HCT116 (cell line): ENCODE measurements around the gene IL3RA. TPM values are rescaled to one million over a fixed set of nuclear protein-coding genes. Genes with fewer than 3 reads are reported as not detected.

ENCODE experiments used
- ATAC-seq: fragments of 200-7000 bp; cut with Tn5 transposase; 2 replicates; pipeline ENCODE4 v1.9.1; 2020; ENCODE audit warnings: mild to moderate bottlenecking, moderate library complexity
- BruUV-seq: library from RNA; stranded (reverse); fragments of 400-500 nt; replicated peaks from 2 replicates; lab custom pipeline; 2021; lab: Mats Ljungman, UMichigan
- CTCF ChIA-PET: fragments of 300-600 bp; sonication (Branson Sonifier 250); formaldehyde crosslinking; loops from one replicate; lab custom pipeline; 2021; ENCODE audit warnings: antibody characterized with exemption; lab: Charles Lee
- POLR2A ChIA-PET: fragments of 300-600, 350-600 bp; sonication (Branson Sonifier 250); formaldehyde crosslinking; loops from one replicate; lab custom pipeline; 2021; ENCODE audit warnings: antibody characterized with exemption; lab: Charles Lee
- RAD21 ChIA-PET, 2 experiments: fragments of 300-600 bp; sonication (Branson Sonifier 250); formaldehyde crosslinking; loops; one replicate each; lab custom pipeline; 2023; ENCODE audit warnings: low total read pairs in 2 of 2; ENCODE audit not compliant: uncharacterized antibody in 2 of 2, unreplicated experiment in 2 of 2, low non-redundant PET in 1 of 2; lab: Charles Lee
- DNase-seq: peaks from one replicate; pipeline ENCODE4 v3.0.0-alpha.2; 2010; ENCODE audit warnings: low read depth, low spot score
- H2AFZ ChIP-seq: fragments of 200-600 bp; shearing (Covaris generic), sonication (generic); 2 replicates; pipeline ENCODE4 v1.6.1; 2017; ENCODE audit warnings: low read depth, mixed run types, mixed read lengths, antibody characterized with exemption, low read length; ENCODE audit not compliant: poor library complexity, severe bottlenecking
- H3K27ac ChIP-seq: 2 replicates; pipeline ENCODE4 v1.5.1; 2012; ENCODE audit warnings: low read depth, low read length
- H3K27me3 ChIP-seq: fragments of 200-600 bp; sonication (generic); 2 replicates; pipeline ENCODE4 v1.6.1; 2016; ENCODE audit warnings: mixed run types, low read length, mixed read lengths; ENCODE audit not compliant: insufficient read depth
- H3K36me3 ChIP-seq, 2 experiments: fragments of 200-500 bp in 1 of 2; fragments of 200-600 bp in 1 of 2; sonication (Bioruptor generic) in 1 of 2; sonication (generic) in 1 of 2; 2 replicates each; pipeline versions ENCODE4 v1.5.1 to v1.6.1; 2014 to 2016; ENCODE audit warnings: low read length in 2 of 2, inconsistent platforms in 1 of 2, mixed read lengths in 1 of 2, mixed run types in 1 of 2; ENCODE audit not compliant: insufficient read depth in 2 of 2, control insufficient read depth in 1 of 2
- H3K4me1 ChIP-seq, 2 experiments: fragments of 200-600 bp in 1 of 2; sonication (generic) in 1 of 2; 2 replicates each; pipeline versions ENCODE4 v1.5.1 to v1.6.1; 2012 to 2017; ENCODE audit warnings: low read length in 2 of 2, inconsistent platforms in 1 of 2, mild to moderate bottlenecking in 1 of 2, mixed read lengths in 1 of 2, mixed run types in 1 of 2, moderate library complexity in 1 of 2; ENCODE audit not compliant: insufficient read depth in 2 of 2, control insufficient read depth in 1 of 2
- H3K4me2 ChIP-seq: fragments of 200-600 bp; sonication (generic); 2 replicates; pipeline ENCODE4 v1.6.1; 2017; ENCODE audit warnings: mixed run types, low read length, mixed read lengths
- H3K4me3 ChIP-seq, 2 experiments: fragments of 200-600 bp in 1 of 2; sonication (generic) in 1 of 2; replicated peaks in 1 of 2; 2 replicates each; pipeline ENCODE4 v1.5.1; 2011 to 2016; ENCODE audit warnings: low read length in 2 of 2, control low read depth in 1 of 2, low read depth in 1 of 2, mild to moderate bottlenecking in 1 of 2, mixed read lengths in 1 of 2, mixed run types in 1 of 2
- H3K79me2 ChIP-seq: fragments of 200-600 bp; sonication (generic); 2 replicates; pipeline ENCODE4 v1.6.1; 2017; ENCODE audit warnings: mild to moderate bottlenecking, mixed run types, low read length, moderate library complexity, mixed read lengths; ENCODE audit not compliant: insufficient read depth
- H3K9ac ChIP-seq: fragments of 200-600 bp; sonication (generic); 2 replicates; pipeline ENCODE4 v1.6.1; 2016; ENCODE audit warnings: low read length, mixed read lengths
- H3K9me2 ChIP-seq: fragments of 200-600 bp; sonication (generic), shearing (Covaris generic); 2 replicates; pipeline ENCODE4 v1.6.1; 2017; ENCODE audit warnings: mixed run types, mild to moderate bottlenecking, moderate library complexity; ENCODE audit not compliant: insufficient read depth
- H3K9me3 ChIP-seq, 2 experiments: fragments of 200-500 bp in 1 of 2; fragments of 200-600 bp in 1 of 2; sonication (Bioruptor generic) in 1 of 2; sonication (generic) in 1 of 2; 2 replicates each; pipeline ENCODE4 v1.6.1; 2014 to 2017; ENCODE audit warnings: low read length in 2 of 2, mixed read lengths in 2 of 2, inconsistent platforms in 1 of 2, low read depth in 1 of 2, mild to moderate bottlenecking in 1 of 2, mixed run types in 1 of 2, moderate library complexity in 1 of 2; ENCODE audit not compliant: control insufficient read depth in 1 of 2, insufficient read depth in 1 of 2
- H4K20me1 ChIP-seq: fragments of 200-600 bp; sonication (generic), shearing (Covaris generic); 2 replicates; pipeline ENCODE4 v1.6.1; 2017; ENCODE audit warnings: mixed run types, mild to moderate bottlenecking, moderate library complexity; ENCODE audit not compliant: insufficient read depth
- ELF1 ChIP-seq: IDR thresholded peaks from 2 replicates; pipeline ENCODE4 v1.6.1; 2012; ENCODE audit warnings: low read depth, borderline replicate concordance
- JUND ChIP-seq: IDR thresholded peaks from 2 replicates; pipeline ENCODE4 v1.6.1; 2012
- POLR2A ChIP-seq: IDR thresholded peaks from 2 replicates; pipeline ENCODE4 v1.7.0; 2011; ENCODE audit warnings: borderline replicate concordance; ENCODE audit not compliant: insufficient read depth, insufficient read length; ENCODE audit errors: extremely low read depth
- POLR2AphosphoS5 ChIP-seq: IDR thresholded peaks from 2 replicates; pipeline ENCODE4 v1.6.1; 2011; ENCODE audit warnings: mild to moderate bottlenecking, low read depth, low read length, moderate library complexity
- intact Hi-C: fragments of 100-400 bp; cut with micrococcal nuclease; formaldehyde crosslinking; loops from 2 replicates; pipeline ENCODE4 v1.10.0; 2022
- total RNA-seq: library from RNA; stranded (reverse); gene quantifications from one replicate; pipeline ENCODE4 v1.2.1, GENCODE V29; 2021; ENCODE audit not compliant: unreplicated experiment
- TF ChIP-seq, protein P1 (sequence below): IDR thresholded peaks from 2 replicates; pipeline ENCODE4 v1.6.1; 2011; ENCODE audit warnings: mild to moderate bottlenecking, low read length, moderate library complexity; ENCODE audit not compliant: insufficient replicate concordance; ENCODE audit errors: extremely low read depth
- TF ChIP-seq, protein P2 (sequence below): IDR thresholded peaks from 2 replicates; pipeline ENCODE4 v1.6.1; 2012; ENCODE audit warnings: low read depth
- TF ChIP-seq, protein P3 (sequence below): IDR thresholded peaks from 2 replicates; pipeline ENCODE4 v1.6.1; 2012

IL3RA gene
- total RNA-seq, 1 experiment from 2014 or later: not detected

DNA sequence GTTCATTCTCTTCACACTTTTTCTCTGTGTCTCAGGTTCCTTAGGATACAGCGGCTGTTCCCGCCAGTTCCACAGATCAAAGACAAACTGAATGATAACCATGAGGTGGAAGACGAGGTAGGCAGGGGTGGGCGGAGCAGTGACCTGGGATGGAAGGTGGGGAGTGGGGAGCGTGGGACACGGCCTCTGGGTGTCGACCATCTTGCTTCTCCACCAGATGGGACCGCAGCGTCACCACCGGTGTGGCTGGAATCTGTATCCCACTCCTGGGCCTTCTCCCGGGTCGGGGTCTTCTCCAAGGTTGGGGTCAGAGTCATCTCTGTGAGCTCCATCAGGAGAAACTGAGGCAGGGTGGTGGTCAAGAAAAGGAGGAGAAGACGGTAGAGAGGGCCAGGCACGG, 31.2 kb upstream of the IL3RA start:
- DNase-seq (no peak), ATAC-seq (no peak)
- H3K79me2 ChIP-seq: no peaks in the 10 kb centered on the region
- ChIA-PET POLR2A (no interaction called here), RAD21 (no interaction called here), CTCF (no interaction called here)
- no peaks in the 10 kb centered on the region for H3K9me3 ChIP-seq
- no peak overlapping the region for H3K9ac ChIP-seq
- BruUV-seq: no TSS peak
- no peaks in the 10 kb centered on the region for H4K20me1 ChIP-seq
- H2AFZ ChIP-seq: no peak overlapping the region
- H3K27ac ChIP-seq: no peak overlapping the region
- H3K4me1 ChIP-seq: no peaks in the 10 kb centered on the region
- H3K4me2 ChIP-seq: no peak overlapping the region
- no peaks in the 10 kb centered on the region for H3K9me2 ChIP-seq
- no peaks in the 10 kb centered on the region for H3K36me3 ChIP-seq
- intact Hi-C loops: no loop called here
- TF ChIP-seq POLR2A (no peak), ELF1 (no peak), JUND (no peak)
- TF ChIP-seq, protein P1, sequence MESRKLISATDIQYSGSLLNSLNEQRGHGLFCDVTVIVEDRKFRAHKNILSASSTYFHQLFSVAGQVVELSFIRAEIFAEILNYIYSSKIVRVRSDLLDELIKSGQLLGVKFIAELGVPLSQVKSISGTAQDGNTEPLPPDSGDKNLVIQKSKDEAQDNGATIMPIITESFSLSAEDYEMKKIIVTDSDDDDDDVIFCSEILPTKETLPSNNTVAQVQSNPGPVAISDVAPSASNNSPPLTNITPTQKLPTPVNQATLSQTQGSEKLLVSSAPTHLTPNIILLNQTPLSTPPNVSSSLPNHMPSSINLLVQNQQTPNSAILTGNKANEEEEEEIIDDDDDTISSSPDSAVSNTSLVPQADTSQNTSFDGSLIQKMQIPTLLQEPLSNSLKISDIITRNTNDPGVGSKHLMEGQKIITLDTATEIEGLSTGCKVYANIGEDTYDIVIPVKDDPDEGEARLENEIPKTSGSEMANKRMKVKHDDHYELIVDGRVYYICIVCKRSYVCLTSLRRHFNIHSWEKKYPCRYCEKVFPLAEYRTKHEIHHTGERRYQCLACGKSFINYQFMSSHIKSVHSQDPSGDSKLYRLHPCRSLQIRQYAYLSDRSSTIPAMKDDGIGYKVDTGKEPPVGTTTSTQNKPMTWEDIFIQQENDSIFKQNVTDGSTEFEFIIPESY: no peak
- no peaks in the 10 kb centered on the region for H3K27me3 ChIP-seq
- no peak overlapping the region for H3K4me3 ChIP-seq

DNA sequence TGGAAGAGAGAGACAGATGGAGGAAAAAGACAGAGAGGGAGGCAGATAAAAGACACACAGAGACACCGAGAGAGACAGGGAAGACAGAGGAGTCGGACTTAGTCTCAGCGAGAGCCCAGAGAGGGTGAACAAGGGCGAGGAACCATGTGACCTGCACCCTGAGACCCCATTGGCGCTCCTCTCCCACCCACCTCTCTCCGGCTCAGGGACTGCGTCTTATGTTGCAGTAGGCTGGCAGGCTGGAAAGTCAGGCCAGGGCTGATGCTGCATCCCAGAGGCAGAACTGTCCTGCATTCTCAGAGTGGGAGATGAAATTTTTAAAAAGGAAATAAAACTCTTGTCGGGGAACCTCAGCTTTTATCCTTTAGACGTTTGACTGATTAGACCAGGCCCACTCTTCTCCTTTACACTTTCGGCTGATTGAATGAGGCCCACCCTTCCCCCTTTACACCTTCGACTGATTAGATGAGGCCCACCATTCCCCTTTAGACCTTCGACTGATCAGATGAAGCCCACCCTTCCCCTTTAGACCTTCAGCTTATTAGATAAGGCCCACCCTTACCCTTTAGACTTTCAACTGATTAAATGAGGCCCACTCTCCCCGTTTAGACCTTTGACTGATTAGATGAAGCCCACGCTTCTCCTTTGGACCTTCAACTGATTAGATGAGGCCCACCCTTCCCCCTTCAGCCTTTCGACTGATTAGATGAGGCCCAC, 29.5 kb upstream of the IL3RA start:
- H3K4me3 ChIP-seq: no peak overlapping the region
- no peak overlapping the region for H3K9ac ChIP-seq
- H3K36me3 ChIP-seq: no peaks in the 10 kb centered on the region
- DNase-seq (no peak), ATAC-seq (no peak)
- ChIA-PET CTCF (no interaction called here), POLR2A (no interaction called here), RAD21 (no interaction called here)
- intact Hi-C loops: no loop called here
- no peaks in the 10 kb centered on the region for H3K79me2 ChIP-seq
- no peaks in the 10 kb centered on the region for H3K4me1 ChIP-seq
- H3K9me3 ChIP-seq: no peaks in the 10 kb centered on the region
- H4K20me1 ChIP-seq: no peaks in the 10 kb centered on the region
- H3K9me2 ChIP-seq: no peaks in the 10 kb centered on the region
- H3K4me2 ChIP-seq: no peak overlapping the region
- no peak overlapping the region for H3K27ac ChIP-seq
- TF ChIP-seq, protein P2, sequence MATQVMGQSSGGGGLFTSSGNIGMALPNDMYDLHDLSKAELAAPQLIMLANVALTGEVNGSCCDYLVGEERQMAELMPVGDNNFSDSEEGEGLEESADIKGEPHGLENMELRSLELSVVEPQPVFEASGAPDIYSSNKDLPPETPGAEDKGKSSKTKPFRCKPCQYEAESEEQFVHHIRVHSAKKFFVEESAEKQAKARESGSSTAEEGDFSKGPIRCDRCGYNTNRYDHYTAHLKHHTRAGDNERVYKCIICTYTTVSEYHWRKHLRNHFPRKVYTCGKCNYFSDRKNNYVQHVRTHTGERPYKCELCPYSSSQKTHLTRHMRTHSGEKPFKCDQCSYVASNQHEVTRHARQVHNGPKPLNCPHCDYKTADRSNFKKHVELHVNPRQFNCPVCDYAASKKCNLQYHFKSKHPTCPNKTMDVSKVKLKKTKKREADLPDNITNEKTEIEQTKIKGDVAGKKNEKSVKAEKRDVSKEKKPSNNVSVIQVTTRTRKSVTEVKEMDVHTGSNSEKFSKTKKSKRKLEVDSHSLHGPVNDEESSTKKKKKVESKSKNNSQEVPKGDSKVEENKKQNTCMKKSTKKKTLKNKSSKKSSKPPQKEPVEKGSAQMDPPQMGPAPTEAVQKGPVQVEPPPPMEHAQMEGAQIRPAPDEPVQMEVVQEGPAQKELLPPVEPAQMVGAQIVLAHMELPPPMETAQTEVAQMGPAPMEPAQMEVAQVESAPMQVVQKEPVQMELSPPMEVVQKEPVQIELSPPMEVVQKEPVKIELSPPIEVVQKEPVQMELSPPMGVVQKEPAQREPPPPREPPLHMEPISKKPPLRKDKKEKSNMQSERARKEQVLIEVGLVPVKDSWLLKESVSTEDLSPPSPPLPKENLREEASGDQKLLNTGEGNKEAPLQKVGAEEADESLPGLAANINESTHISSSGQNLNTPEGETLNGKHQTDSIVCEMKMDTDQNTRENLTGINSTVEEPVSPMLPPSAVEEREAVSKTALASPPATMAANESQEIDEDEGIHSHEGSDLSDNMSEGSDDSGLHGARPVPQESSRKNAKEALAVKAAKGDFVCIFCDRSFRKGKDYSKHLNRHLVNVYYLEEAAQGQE: no peak
- TF ChIP-seq, protein P3, sequence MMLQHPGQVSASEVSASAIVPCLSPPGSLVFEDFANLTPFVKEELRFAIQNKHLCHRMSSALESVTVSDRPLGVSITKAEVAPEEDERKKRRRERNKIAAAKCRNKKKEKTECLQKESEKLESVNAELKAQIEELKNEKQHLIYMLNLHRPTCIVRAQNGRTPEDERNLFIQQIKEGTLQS: no peak
- TF ChIP-seq POLR2AphosphoS5: no peak
- TF ChIP-seq, all 23 proteins: peak for 0
- no peaks in the 10 kb centered on the region for H3K27me3 ChIP-seq
- no peak overlapping the region for H2AFZ ChIP-seq
- no TSS peak for BruUV-seq
